ENCODE data around the gene ERAS.

ERAS gene

GRCh38 chrX:48826135-48826875 lies at the start of gene ERAS:
ERAS (plus strand) TSS chrX:48826513; CDS start chrX:48829124, 2,611 bp downstream.
- TF ChIP-seq EGR1 (IDR thresholded peaks at IDR 0.05) (no peak), NFIC (IDR thresholded peaks at IDR 0.05) (no peak), FOXM1 (IDR thresholded peaks at IDR 0.05; ENCODE audit: borderline replicate concordance, low read depth) (no peak), YY1 (IDR thresholded peaks at IDR 0.05; ENCODE audit: low read depth) (no peak), USF1 (IDR thresholded peaks at IDR 0.05) (no peak), REST (IDR thresholded peaks at IDR 0.05; ENCODE audit: low read depth) (no peak), CREB1 (IDR thresholded peaks at IDR 0.05; ENCODE audit: low read depth) (no peak), RAD21 (IDR thresholded peaks at IDR 0.05; ENCODE audit: low read depth) (no peak), TEAD4 (IDR thresholded peaks at IDR 0.05) (no peak)

- TF ChIP-seq TEAD4 (IDR thresholded peaks at IDR 0.05) (no peak), USF1 (IDR thresholded peaks at IDR 0.05) (no peak), MAX (IDR thresholded peaks at IDR 0.05) (no peak), NFIC (IDR thresholded peaks at IDR 0.05) (no peak), REST (IDR thresholded peaks at IDR 0.05; ENCODE audit: low read depth) (no peak), ZBTB7A (IDR thresholded peaks at IDR 0.05; ENCODE audit: low read depth) (no peak), EP300 (IDR thresholded peaks at IDR 0.05; ENCODE audit: borderline replicate concordance) (no peak), FOXM1 (IDR thresholded peaks at IDR 0.05; ENCODE audit: borderline replicate concordance, low read depth) (no peak), CEBPB (IDR thresholded peaks at IDR 0.05) (no peak)
Measured at GRCh38 chrX:48776818-48777439, 49.4 kb upstream of the ERAS start.

- no peak for TF ChIP-seq FOXM1 (IDR thresholded peaks at IDR 0.05; ENCODE audit: borderline replicate concordance, low read depth)
- no peak for TF ChIP-seq ZBTB7A (IDR thresholded peaks at IDR 0.05; ENCODE audit: low read depth)
- TF ChIP-seq MAX (IDR thresholded peaks at IDR 0.05), result no peak
- TF ChIP-seq EP300 (IDR thresholded peaks at IDR 0.05; ENCODE audit: borderline replicate concordance), result no peak
- no peak for TF ChIP-seq NFIC (IDR thresholded peaks at IDR 0.05)
- TF ChIP-seq CREB1 (IDR thresholded peaks at IDR 0.05; ENCODE audit: low read depth), result no peak
- TF ChIP-seq EGR1 (IDR thresholded peaks at IDR 0.05), result no peak
- no peak for TF ChIP-seq TEAD4 (IDR thresholded peaks at IDR 0.05)
- no peak for TF ChIP-seq RAD21 (IDR thresholded peaks at IDR 0.05; ENCODE audit: low read depth)
- TF ChIP-seq USF1 (IDR thresholded peaks at IDR 0.05), result no peak
- no peak for TF ChIP-seq TAF1 (IDR thresholded peaks at IDR 0.05; ENCODE audit: low read depth)
- TF ChIP-seq TCF12 (IDR thresholded peaks at IDR 0.05; ENCODE audit: low read depth), result no peak
- TF ChIP-seq REST (IDR thresholded peaks at IDR 0.05; ENCODE audit: low read depth), result no peak
- TF ChIP-seq CEBPB (IDR thresholded peaks at IDR 0.05), result no peak
- TF ChIP-seq YY1 (IDR thresholded peaks at IDR 0.05; ENCODE audit: low read depth), result no peak
Measured at GRCh38 chrX:48779399-48779798, 46.9 kb upstream of the ERAS start.

- TF ChIP-seq REST (IDR thresholded peaks at IDR 0.05; ENCODE audit: low read depth) (no peak), ZBTB7A (IDR thresholded peaks at IDR 0.05; ENCODE audit: low read depth) (no peak), RAD21 (IDR thresholded peaks at IDR 0.05; ENCODE audit: low read depth) (no peak), YY1 (IDR thresholded peaks at IDR 0.05; ENCODE audit: low read depth) (no peak), TAF1 (IDR thresholded peaks at IDR 0.05; ENCODE audit: low read depth) (no peak), EP300 (IDR thresholded peaks at IDR 0.05; ENCODE audit: borderline replicate concordance) (no peak), CREB1 (IDR thresholded peaks at IDR 0.05; ENCODE audit: low read depth) (no peak), EGR1 (IDR thresholded peaks at IDR 0.05) (no peak)
Measured at GRCh38 chrX:48781705-48782104, 44.6 kb upstream of the ERAS start.
